H1 (cell line): ENCODE results near the gene COPZ2. TPM values are rescaled to one million over a fixed set of nuclear protein-coding genes. Genes with fewer than 3 reads are reported as not detected.

ENCODE experiments used
- CTCF ChIA-PET: fragments of 300-600 bp; sonication (Branson Sonifier 250); formaldehyde crosslinking; loops from one replicate; lab custom pipeline; 2021; ENCODE audit not compliant: partially characterized antibody; lab: Charles Lee
- POLR2A ChIA-PET: fragments of 300-600 bp; sonication (Branson Sonifier 250); formaldehyde crosslinking; loops from one replicate; lab custom pipeline; 2021; ENCODE audit warnings: inconsistent platforms; ENCODE audit not compliant: partially characterized antibody; lab: Charles Lee
- DNase-seq, 2 experiments: peaks; one replicate each; pipeline versions ENCODE4 v3.0.0 to v3.0.0-alpha.2; 2010 to 2022; ENCODE audit warnings: low spot score in 2 of 2, low read depth in 1 of 2, mixed read lengths in 1 of 2
- FAIRE-seq: peaks from 2 replicates; lab custom pipeline; 2011; peaks lifted over from hg19 to GRCh38; lab: Jason Lieb, UNC
- H2AFZ ChIP-seq: 2 replicates; pipeline ENCODE4 v1.8.1; 2012; ENCODE audit warnings: low read length, inconsistent platforms
- H2AK5ac ChIP-seq: 2 replicates; pipeline ENCODE4 v1.6.1; 2013; ENCODE audit warnings: low read depth, low read length
- H2BK120ac ChIP-seq: replicated peaks from 2 replicates; pipeline ENCODE3; 2013; ENCODE audit warnings: low read depth, low read length, inconsistent platforms
- H2BK12ac ChIP-seq: 2 replicates; pipeline ENCODE4 v1.6.1; 2013; ENCODE audit warnings: low read depth, low read length
- H2BK15ac ChIP-seq: 2 replicates; pipeline ENCODE4 v1.6.1; 2013; ENCODE audit warnings: low read length
- H2BK20ac ChIP-seq: 2 replicates; pipeline ENCODE4 v1.6.1; 2013; ENCODE audit warnings: low read length
- H2BK5ac ChIP-seq: 2 replicates; pipeline ENCODE4 v1.6.1; 2013; ENCODE audit warnings: low read depth, low read length
- H3K14ac ChIP-seq: 2 replicates; pipeline ENCODE4 v1.6.1; 2013; ENCODE audit warnings: inconsistent platforms; ENCODE audit not compliant: insufficient read length
- H3K18ac ChIP-seq: 2 replicates; pipeline ENCODE4 v1.6.1; 2013; ENCODE audit warnings: low read length; ENCODE audit errors: extremely low read depth
- H3K23ac ChIP-seq: 2 replicates; pipeline ENCODE4 v1.6.1; 2013; ENCODE audit warnings: inconsistent platforms; ENCODE audit not compliant: insufficient read length
- H3K23me2 ChIP-seq: 2 replicates; pipeline ENCODE4 v1.6.1; 2013; ENCODE audit warnings: low read depth, low read length
- H3K27ac ChIP-seq: 2 replicates; pipeline ENCODE4 v1.6.1; 2011; ENCODE audit warnings: low read depth, low read length, inconsistent platforms
- H3K27me3 ChIP-seq, 4 experiments: replicated peaks in 1 of 4; 1 replicate in 1 of 4; 2 replicates in 3 of 4; pipeline versions ENCODE4 v1.6.1 to v1.8.1; 2011 to 2013; ENCODE audit warnings: low read length in 3 of 4, mild to moderate bottlenecking in 3 of 4, inconsistent platforms in 2 of 4, mixed read lengths in 2 of 4, moderate library complexity in 1 of 4; ENCODE audit not compliant: control insufficient read depth in 3 of 4, insufficient read depth in 3 of 4; ENCODE audit errors: extremely low read depth in 1 of 4
- H3K36me3 ChIP-seq, 4 experiments: 2 replicates each; pipeline versions ENCODE4 v1.6.1 to v1.8.1; 2011 to 2013; ENCODE audit warnings: mild to moderate bottlenecking in 4 of 4, low read length in 3 of 4, moderate library complexity in 2 of 4, control low read depth in 1 of 4, inconsistent platforms in 1 of 4; ENCODE audit not compliant: insufficient read depth in 4 of 4, control insufficient read depth in 2 of 4
- H3K4ac ChIP-seq: replicated peaks from 2 replicates; pipeline ENCODE3; 2013; ENCODE audit warnings: low read length, low read depth, mixed read lengths, inconsistent platforms; ENCODE audit not compliant: insufficient read length
- H3K4me1 ChIP-seq, 4 experiments: replicated peaks in 1 of 4; 1 replicate in 1 of 4; 2 replicates in 3 of 4; pipeline versions ENCODE4 v1.6.1 to v1.8.1; 2011 to 2013; ENCODE audit warnings: low read length in 3 of 4, inconsistent platforms in 2 of 4, mixed read lengths in 1 of 4; ENCODE audit not compliant: insufficient read depth in 4 of 4, control insufficient read depth in 3 of 4
- H3K4me2 ChIP-seq, 2 experiments: 2 replicates each; pipeline versions ENCODE4 v1.6.1 to v1.8.1; 2011 to 2013; ENCODE audit warnings: low read depth in 2 of 2, low read length in 2 of 2, control low read depth in 1 of 2, inconsistent platforms in 1 of 2, mild to moderate bottlenecking in 1 of 2; ENCODE audit not compliant: insufficient read depth in 1 of 2
- H3K4me3 ChIP-seq, 4 experiments: fragments of 200-600, 300-600 bp in 1 of 4; sonication (generic), shearing (Covaris generic), sonication (Bioruptor Twin) in 1 of 4; 2 replicates each; pipeline versions ENCODE4 v1.5.1 to v1.8.1; 2011 to 2016; ENCODE audit warnings: low read length in 4 of 4, low read depth in 3 of 4, control low read depth in 2 of 4, inconsistent platforms in 2 of 4, mild to moderate bottlenecking in 2 of 4, mixed read lengths in 1 of 4, moderate library complexity in 1 of 4; ENCODE audit not compliant: insufficient read depth in 2 of 4; ENCODE audit errors: extremely low read depth in 1 of 4
- H3K56ac ChIP-seq: replicated peaks from 2 replicates; pipeline ENCODE3; 2013; ENCODE audit warnings: low read depth, mild to moderate bottlenecking, mixed read lengths, low read length, inconsistent platforms; ENCODE audit not compliant: insufficient read length
- H3K79me1 ChIP-seq: 2 replicates; pipeline ENCODE4 v1.6.1; 2013; ENCODE audit warnings: low read depth, low read length, control low read depth
- H3K79me2 ChIP-seq, 2 experiments: 2 replicates each; pipeline versions ENCODE4 v1.6.1 to v1.8.1; 2012 to 2013; ENCODE audit warnings: low read length in 2 of 2, mild to moderate bottlenecking in 2 of 2, inconsistent platforms in 1 of 2; ENCODE audit not compliant: insufficient read depth in 2 of 2, control insufficient read depth in 1 of 2
- H3K9ac ChIP-seq, 4 experiments: replicated peaks in 1 of 4; 1 replicate in 1 of 4; 2 replicates in 3 of 4; pipeline versions ENCODE4 v1.6.1 to v1.8.1; 2011 to 2013; ENCODE audit warnings: low read depth in 3 of 4, low read length in 3 of 4, control low read depth in 2 of 4, mild to moderate bottlenecking in 2 of 4, moderate library complexity in 2 of 4, inconsistent platforms in 1 of 4; ENCODE audit errors: extremely low read depth in 1 of 4
- H3K9me3 ChIP-seq, 2 experiments: 2 replicates each; pipeline versions ENCODE4 v1.6.1 to v1.8.1; 2012 to 2013; ENCODE audit warnings: mild to moderate bottlenecking in 2 of 2, moderate library complexity in 2 of 2, control low read depth in 1 of 2, inconsistent platforms in 1 of 2, low read depth in 1 of 2, low read length in 1 of 2, mixed read lengths in 1 of 2; ENCODE audit not compliant: insufficient read depth in 2 of 2
- H4K20me1 ChIP-seq, 2 experiments: replicated peaks in 1 of 2; 2 replicates each; pipeline versions ENCODE3 to v1.8.1; 2011 to 2013; ENCODE audit warnings: inconsistent platforms in 2 of 2, low read length in 2 of 2, mild to moderate bottlenecking in 1 of 2; ENCODE audit not compliant: insufficient read depth in 2 of 2, control insufficient read depth in 1 of 2
- H4K5ac ChIP-seq: 2 replicates; pipeline ENCODE4 v1.6.1; 2013; ENCODE audit warnings: low read length, low read depth, mixed read lengths, inconsistent platforms; ENCODE audit not compliant: insufficient read length
- H4K8ac ChIP-seq: 2 replicates; pipeline ENCODE4 v1.8.0; 2013; ENCODE audit warnings: mild to moderate bottlenecking, moderate library complexity, low read length, inconsistent platforms; ENCODE audit not compliant: insufficient read depth; ENCODE audit errors: extremely low read depth
- H4K91ac ChIP-seq: replicated peaks from 2 replicates; pipeline ENCODE3; 2013; ENCODE audit warnings: low read length, mixed read lengths, inconsistent platforms; ENCODE audit not compliant: insufficient read length
- BCL11A ChIP-seq, 2 experiments: IDR thresholded peaks; one replicate each; pipeline ENCODE4 v1.6.1; 2011; ENCODE audit warnings: low read depth in 2 of 2, low read length in 2 of 2, mild to moderate bottlenecking in 2 of 2
- BRCA1 ChIP-seq: IDR thresholded peaks from 2 replicates; pipeline ENCODE4 v1.6.1; 2012; ENCODE audit warnings: low read depth, low read length, improper control_type of control experiment
- CBX5 ChIP-seq: fragments of 300-800, 300-1000 bp; sonication (generic); IDR thresholded peaks from 2 replicates; pipeline ENCODE4 v1.7.1; 2016; ENCODE audit warnings: antibody characterized with exemption, low read length, low read depth
- CREB1 ChIP-seq: IDR thresholded peaks from 2 replicates; pipeline ENCODE4 v1.6.1; 2012; ENCODE audit warnings: inconsistent platforms
- EZH2 ChIP-seq: fragments of 200-600 bp; sonication (generic); IDR thresholded peaks from 2 replicates; pipeline ENCODE4 v1.7.1; 2012; ENCODE audit warnings: low read depth, mild to moderate bottlenecking, moderate library complexity, low read length, inconsistent platforms; ENCODE audit not compliant: severe bottlenecking
- JUND ChIP-seq: IDR thresholded peaks from 2 replicates; pipeline ENCODE4 v1.6.1; 2011; ENCODE audit warnings: mild to moderate bottlenecking, improper control_type of control experiment, low read length
- RBBP5 ChIP-seq: IDR thresholded peaks from 2 replicates; pipeline ENCODE4 v1.7.1; 2012; ENCODE audit warnings: low read depth, mild to moderate bottlenecking, inconsistent platforms, low read length, moderate library complexity, borderline replicate concordance
- SAP30 ChIP-seq: fragments of 300-600 bp; sonication (generic); IDR thresholded peaks from 2 replicates; pipeline ENCODE4 v1.7.1; 2012; ENCODE audit warnings: low read length, moderate library complexity, mild to moderate bottlenecking, inconsistent platforms; ENCODE audit not compliant: insufficient read depth, insufficient replicate concordance
- SIN3A ChIP-seq, 2 experiments: IDR thresholded peaks in 1 of 2; conservative IDR thresholded peaks in 1 of 2; 2 replicates each; pipeline ENCODE4 v1.6.1; 2011 to 2012; ENCODE audit warnings: low read length in 2 of 2, improper control_type of control experiment in 1 of 2, low read depth in 1 of 2, mild to moderate bottlenecking in 1 of 2
- SIRT6 ChIP-seq: IDR thresholded peaks from one replicate; pipeline ENCODE4 v1.7.1; 2012; ENCODE audit warnings: low read length, inconsistent platforms
- TEAD4 ChIP-seq: IDR thresholded peaks from 2 replicates; pipeline ENCODE4 v1.6.1; 2012; ENCODE audit warnings: low read depth, low read length, inconsistent platforms, mixed read lengths
- WGBS, 2 experiments: shearing (Covaris generic) in 1 of 2; methylation state at CpG; one replicate each; pipeline versions ENCODE4 v1.1.6 to v1.1.7; 2013 to 2015; ENCODE audit warnings: low lambda C conversion rate in 2 of 2, mixed read lengths in 2 of 2, inconsistent platforms in 1 of 2, low coverage in 1 of 2, missing lambda C conversion rate in 1 of 2; ENCODE audit not compliant: insufficient replicate concordance in 2 of 2, insufficient coverage in 1 of 2, insufficient read length in 1 of 2; ENCODE audit errors: extremely low coverage in 1 of 2, missing lambda C conversion rate in 1 of 2; 5-methylcytosine and 5-hydroxymethylcytosine counted together
- polyA plus RNA-seq, 7 experiments: library from polyadenylated mRNA; depleted of rRNA in 3 of 7; stranded (reverse) in 5 of 7; unstranded in 2 of 7; fragments of >200 nt in 5 of 7; fragments of 200-250 nt in 2 of 7; gene quantifications; 1 replicate in 5 of 7; 2 replicates in 1 of 7; 4 replicates in 1 of 7; pipeline versions ENCODE4 v1.2.1 to v1.2.3, GENCODE V29; 2011 to 2013; ENCODE audit warnings: missing spikeins in 2 of 7, mixed read lengths in 2 of 7
- total RNA-seq: library from RNA; stranded (reverse); fragmentation: NEBNext Ultra II Directional; extraction: Animal tissue kit (Norgen Biotek cat#: 25700); gene quantifications from 2 replicates; pipeline ENCODE4 v1.2.1, GENCODE V29; 2021

The COPZ2 gene
- total and polyA plus RNA-seq, 2 of the 8 experiments (the other 6 are each of a cell fraction or from before 2014, with no cell fraction given): 0.24 TPM; not detected in 1

- H2BK15ac ChIP-seq: no peak overlapping the region
- H3K56ac ChIP-seq: no peak overlapping the region
- H3K23ac ChIP-seq: no peak overlapping the region
- no peak for TF ChIP-seq BCL11A (IDR thresholded peaks at IDR 0.05; ENCODE audit: low read depth in 2 of 2, low read length in 2 of 2)
- no peak for TF ChIP-seq SIN3A (conservative IDR thresholded peaks at IDR 0.05 in 1 of 2, IDR thresholded peaks at IDR 0.05 in 1 of 2; ENCODE audit: low read depth in 1 of 2, low read length in 2 of 2)
- TF ChIP-seq SAP30: no peak
- TF ChIP-seq JUND: no peak
- TF ChIP-seq RBBP5: no peak
- no peak for TF ChIP-seq CBX5
- no peak for TF ChIP-seq CREB1
- TF ChIP-seq TEAD4: no peak
- no peak for TF ChIP-seq EZH2
- no peak for TF ChIP-seq SIRT6
- no peak for TF ChIP-seq BRCA1
- no peaks in the 10 kb centered on the region for H3K36me3 ChIP-seq
- H3K4me3 ChIP-seq: no peak overlapping the region
- ChIA-PET CTCF (interaction anchor here (0.6 to 14.0 kb wide), 7 partner anchors 11 to 245 kb away, joined by 3 to 181 read pairs (median 7); no protein-coding TSS in a partner anchor), POLR2A (interaction anchor here (0.8 to 13.7 kb wide), 5 partner anchors 11 to 36 kb away, joined by 3 to 249 read pairs (median 4); partner anchors contain the start of genes CBX1 and NFE2L1)
- FAIRE-seq (no peak), DNase-seq (no peak)
- no peak overlapping the region for H2BK5ac ChIP-seq
- no peak overlapping the region for H2AFZ ChIP-seq
- H2BK12ac ChIP-seq: no peak overlapping the region
- no peak overlapping the region for H2BK120ac ChIP-seq
- no peak overlapping the region for H3K4ac ChIP-seq
- no peak overlapping the region for H3K27ac ChIP-seq
- H3K79me1 ChIP-seq: peaks cover 3% of the 10 kb centered on the region; the same call in 1 of the 2 replicates
- no peak overlapping the region for H2AK5ac ChIP-seq
- H3K9me3 ChIP-seq: no peaks in the 10 kb centered on the region
- no peak overlapping the region for H4K8ac ChIP-seq
- no peak overlapping the region for H3K4me2 ChIP-seq
- no peak overlapping the region for H3K18ac ChIP-seq
- no peak overlapping the region for H4K5ac ChIP-seq
- no peaks in the 10 kb centered on the region for H3K27me3 ChIP-seq
- 89% methylated on average over 2 of the region's 2 CpGs; no CpG with 5 or more reads in 1 of the 2 experiments for WGBS, 2 experiments
- no peak overlapping the region for H3K14ac ChIP-seq
- no peaks in the 10 kb centered on the region for H3K23me2 ChIP-seq
- H4K20me1 ChIP-seq: peaks cover 4 to 12% of the 10 kb centered on the region in 2 experiments
- H4K91ac ChIP-seq: no peak overlapping the region
- no peaks in the 10 kb centered on the region for H3K4me1 ChIP-seq
- H2BK20ac ChIP-seq: no peak overlapping the region
- peaks cover 4 to 76% of the 10 kb centered on the region in 2 experiments; a peak in 3 of 4 replicates for H3K79me2 ChIP-seq
- no peak overlapping the region for H3K9ac ChIP-seq
Observed at GRCh38 chr17:48084932-48085331, 47.3 kb upstream of the COPZ2 start.
